Stimulated activated naive CD8-positive, alpha-beta T cell treated with anti-CD3 and anti-CD28 coated beads, Interleukin-15, amount 100 ng/mL, for 72 hours (primary cell): ENCODE results near the gene MYBPC1.
"Not testable (repeated sequence)": the region's sequence is repeated elsewhere in the genome, so short reads cannot be mapped to it uniquely, and the experiment has no call there.

Experiments
- ATAC-seq: fragments of 150-1000 bp; cut with Tn5 transposase; 2 replicates; pipeline ENCODE4 v1.10.0; 2021; ENCODE audit warnings: mild to moderate bottlenecking, moderate library complexity
- DNase-seq, 2 donors: peaks; one replicate each; pipeline ENCODE4 v3.0.0; 2021 to 2022
- H3K27ac Mint-ChIP-seq, 2 donors: one replicate each; pipeline ENCODE4 v1.8.0; 2022; ENCODE audit warnings: mild to moderate bottlenecking in 2 of 2, mixed read lengths in 2 of 2, moderate library complexity in 2 of 2
- H3K27me3 Mint-ChIP-seq: one replicate; pipeline ENCODE4 v1.8.0; 2022; ENCODE audit warnings: mixed read lengths
- H3K4me1 Mint-ChIP-seq: one replicate; pipeline ENCODE4 v1.8.0; 2022; ENCODE audit warnings: mild to moderate bottlenecking, mixed read lengths
- H3K4me3 Mint-ChIP-seq, 2 donors: one replicate each; pipeline ENCODE4 v1.8.0; 2022; ENCODE audit warnings: mild to moderate bottlenecking in 2 of 2, mixed read lengths in 2 of 2, moderate library complexity in 1 of 2
- H3K9me3 Mint-ChIP-seq, 2 donors: one replicate each; pipeline ENCODE4 v1.8.0; 2022; ENCODE audit warnings: mixed read lengths in 2 of 2

The MYBPC1 gene

GRCh38 chr12:101664992-101665391, 70.2 kb downstream of the MYBPC1 start:
- ATAC-seq (no peak), DNase-seq (no peak)
- no peak overlapping the region for H3K4me3 Mint-ChIP-seq
- peaks cover 7% of the 10 kb centered on the region for H3K27me3 Mint-ChIP-seq
- H3K9me3 Mint-ChIP-seq, result peaks cover 6 to 11% of the 10 kb centered on the region in 2 donors
- H3K4me1 Mint-ChIP-seq, result peaks cover under 1% of the 10 kb centered on the region
- H3K27ac Mint-ChIP-seq, result no peak overlapping the region

- Mint-ChIP-seq H3K9me3 (peaks cover 0 to 2% of the 10 kb centered on the region in 2 donors), H3K4me3 (no peak overlapping the region), H3K27me3 (peaks cover 7% of the 10 kb centered on the region), H3K27ac (peak overlapping the region; percentile 1 to 34), H3K4me1 (peaks cover 10% of the 10 kb centered on the region)
- DNase-seq, result no peak
- ATAC-seq, result peak; percentile 28
Observed at GRCh38 chr12:101666052-101666728, 71.4 kb downstream of the MYBPC1 start.

- Mint-ChIP-seq H3K4me1 (peaks cover 21% of the 10 kb centered on the region), H3K27me3 (peaks cover 7% of the 10 kb centered on the region), H3K9me3 (no peaks in the 10 kb centered on the region), H3K4me3 (no peak overlapping the region), H3K27ac (no peak overlapping the region)
- DNase-seq (no peak), ATAC-seq (no peak)
Observed at GRCh38 chr12:101667591-101667990, 72.8 kb downstream of the MYBPC1 start.

- ATAC-seq, result peak; percentile 58
- Mint-ChIP-seq H3K27me3 (peaks cover 7% of the 10 kb centered on the region), H3K27ac (peak overlapping the region; percentile 64 to 73), H3K4me1 (peaks cover 21% of the 10 kb centered on the region), H3K9me3 (no peaks in the 10 kb centered on the region), H3K4me3 (no peak overlapping the region)
- DNase-seq, result peak; percentile 51 to 58
Observed at GRCh38 chr12:101670007-101670671, 75.4 kb downstream of the MYBPC1 start.

- ATAC-seq (peak; percentile 94), DNase-seq (peak; percentile 46 to 66)
- Mint-ChIP-seq H3K9me3 (no peaks in the 10 kb centered on the region), H3K27me3 (peaks cover 5% of the 10 kb centered on the region), H3K4me3 (peak overlapping the region; percentile 71 to 79), H3K27ac (peak overlapping the region; percentile 84 to 92), H3K4me1 (peaks cover 21% of the 10 kb centered on the region)
Observed at GRCh38 chr12:101671157-101671791, 76.5 kb downstream of the MYBPC1 start.

GRCh38 chr12:101671833-101672232, 77.1 kb downstream of the MYBPC1 start:
- DNase-seq, result no peak
- H3K4me3 Mint-ChIP-seq, result peak overlapping the region in 1 of 2 donors; percentile 79
- H3K9me3 Mint-ChIP-seq, result no peaks in the 10 kb centered on the region
- H3K27ac Mint-ChIP-seq, result peak overlapping the region; percentile 84 to 92
- no peaks in the 10 kb centered on the region for H3K27me3 Mint-ChIP-seq
- no peak for ATAC-seq
- H3K4me1 Mint-ChIP-seq, result peaks cover 21% of the 10 kb centered on the region

- Mint-ChIP-seq H3K9me3 (no peaks in the 10 kb centered on the region), H3K4me3 (no peak overlapping the region), H3K27me3 (no peaks in the 10 kb centered on the region), H3K27ac (no peak overlapping the region), H3K4me1 (peaks cover 15% of the 10 kb centered on the region)
- DNase-seq (no peak), ATAC-seq (no peak)
Observed at GRCh38 chr12:101675555-101675954, 80.8 kb downstream of the MYBPC1 start.

- H3K4me3 Mint-ChIP-seq, ATAC-seq, H3K27ac Mint-ChIP-seq, H3K9me3 Mint-ChIP-seq, H3K27me3 Mint-ChIP-seq, DNase-seq, H3K4me1 Mint-ChIP-seq: not testable (repeated sequence)
Observed at GRCh38 chr12:101676497-101676896, 81.7 kb downstream of the MYBPC1 start.

- no peaks in the 10 kb centered on the region for H3K9me3 Mint-ChIP-seq
- no peak for ATAC-seq
- no peaks in the 10 kb centered on the region for H3K4me1 Mint-ChIP-seq
- H3K27me3 Mint-ChIP-seq, result no peaks in the 10 kb centered on the region
- DNase-seq, result no peak
- no peak overlapping the region for H3K27ac Mint-ChIP-seq
- H3K4me3 Mint-ChIP-seq, result no peak overlapping the region
Observed at GRCh38 chr12:101678081-101678480, 83.3 kb downstream of the MYBPC1 start.

- Mint-ChIP-seq H3K27ac (no peak overlapping the region), H3K4me1 (no peaks in the 10 kb centered on the region), H3K27me3 (no peaks in the 10 kb centered on the region), H3K9me3 (no peaks in the 10 kb centered on the region), H3K4me3 (no peak overlapping the region)
- no peak for ATAC-seq
- DNase-seq, result no peak
Observed at GRCh38 chr12:101680240-101680639, 85.5 kb downstream of the MYBPC1 start.

- Mint-ChIP-seq H3K4me1 (no peaks in the 10 kb centered on the region), H3K9me3 (no peaks in the 10 kb centered on the region), H3K27ac (no peak overlapping the region), H3K27me3 (no peaks in the 10 kb centered on the region), H3K4me3 (no peak overlapping the region)
- DNase-seq, result no peak
- ATAC-seq, result no peak
Observed at GRCh38 chr12:101680647-101681046, 85.9 kb downstream of the MYBPC1 start.

GRCh38 chr12:101681627-101682026, 86.9 kb downstream of the MYBPC1 start:
- H3K27me3 Mint-ChIP-seq, H3K27ac Mint-ChIP-seq, H3K4me1 Mint-ChIP-seq, H3K4me3 Mint-ChIP-seq, ATAC-seq, DNase-seq, H3K9me3 Mint-ChIP-seq: not testable (repeated sequence)

GRCh38 chr12:101685092-101685491, 90.3 kb downstream of the MYBPC1 start:
- H3K9me3 Mint-ChIP-seq, result no peaks in the 10 kb centered on the region
- H3K27me3 Mint-ChIP-seq, result no peaks in the 10 kb centered on the region
- H3K4me3 Mint-ChIP-seq, result no peak overlapping the region
- ATAC-seq, result no peak
- no peaks in the 10 kb centered on the region for H3K4me1 Mint-ChIP-seq
- no peak for DNase-seq
- H3K27ac Mint-ChIP-seq, result no peak overlapping the region

- DNase-seq (no peak), ATAC-seq (no peak)
- no peaks in the 10 kb centered on the region for H3K9me3 Mint-ChIP-seq
- H3K4me1 Mint-ChIP-seq, result no peaks in the 10 kb centered on the region
- no peak overlapping the region for H3K27ac Mint-ChIP-seq
- H3K4me3 Mint-ChIP-seq, result no peak overlapping the region
- no peaks in the 10 kb centered on the region for H3K27me3 Mint-ChIP-seq
Observed at GRCh38 chr12:101686176-101686575, 91.4 kb downstream of the MYBPC1 start.

GRCh38 chr12:101690544-101691098, 95.8 kb downstream of the MYBPC1 start:
- H3K27ac Mint-ChIP-seq, result no peak overlapping the region
- H3K9me3 Mint-ChIP-seq, result no peaks in the 10 kb centered on the region
- H3K4me3 Mint-ChIP-seq, result no peak overlapping the region
- H3K4me1 Mint-ChIP-seq, result peaks cover 6% of the 10 kb centered on the region
- no peaks in the 10 kb centered on the region for H3K27me3 Mint-ChIP-seq
- no peak for ATAC-seq
- DNase-seq, result no peak
